HepG2 (cell line): Measurements from ENCODE around the gene ISOC2. TPM values are rescaled to one million over a fixed set of nuclear protein-coding genes. Genes with fewer than 3 reads are reported as not detected.
A peak's percentile ranks its signal among the peaks of the same experiment; 100 is the strongest.

Source experiments
- FOXA3 ChIP-seq: IDR thresholded peaks from 2 replicates; pipeline ENCODE4 v1.6.1; 2016; ENCODE audit warnings: missing genetic modification reagents, missing compliant biosample characterization
- HMGA1 ChIP-seq: sonication (generic); formaldehyde crosslinking; conservative IDR thresholded peaks from 2 replicates; pipeline ENCODE4 v1.4.0; 2020; ENCODE audit warnings: missing genetic modification reagents
- JUN ChIP-seq: sonication (generic); formaldehyde crosslinking; IDR thresholded peaks from 2 replicates; pipeline ENCODE4 v1.4.0; 2020; ENCODE audit warnings: mild to moderate bottlenecking, missing genetic modification reagents
- KLF15 ChIP-seq: sonication (generic); formaldehyde crosslinking; IDR thresholded peaks from 2 replicates; pipeline ENCODE4 v1.8.1; 2023; ENCODE audit warnings: borderline replicate concordance, mild to moderate bottlenecking, inconsistent platforms, missing genetic modification reagents, mixed read lengths
- MATR3 ChIP-seq: sonication (generic); formaldehyde crosslinking; IDR thresholded peaks from 2 replicates; pipeline ENCODE4 v1.4.0; 2020; ENCODE audit warnings: missing genetic modification reagents
- MLLT10 ChIP-seq: sonication (generic); formaldehyde crosslinking; IDR thresholded peaks from 2 replicates; pipeline ENCODE4 v1.4.0; 2020; ENCODE audit warnings: missing genetic modification reagents
- SSRP1 ChIP-seq: IDR thresholded peaks from 2 replicates; pipeline ENCODE4 v1.6.1; 2016; ENCODE audit warnings: control low read depth
- TARDBP ChIP-seq: sonication (generic); formaldehyde crosslinking; IDR thresholded peaks from 2 replicates; pipeline ENCODE4 v1.8.0; 2022; ENCODE audit warnings: mild to moderate bottlenecking, missing genetic modification reagents
- ZKSCAN5 ChIP-seq: sonication (generic); formaldehyde crosslinking; IDR thresholded peaks from 2 replicates; pipeline ENCODE4 v1.5.1; 2020; ENCODE audit warnings: mild to moderate bottlenecking, missing genetic modification reagents
- ZNF446 ChIP-seq: sonication (generic); formaldehyde crosslinking; IDR thresholded peaks from 2 replicates; pipeline ENCODE4 v1.5.0; 2020; ENCODE audit warnings: mild to moderate bottlenecking, missing genetic modification reagents
- ZNF557 ChIP-seq: sonication (generic); formaldehyde crosslinking; IDR thresholded peaks from 2 replicates; pipeline ENCODE4 v1.4.0; 2020; ENCODE audit warnings: missing genetic modification reagents
- ZNF615 ChIP-seq: sonication (generic); formaldehyde crosslinking; IDR thresholded peaks from 2 replicates; pipeline ENCODE4 v1.5.0; 2020; ENCODE audit warnings: mild to moderate bottlenecking, missing genetic modification reagents, borderline replicate concordance
- ZNF775 ChIP-seq: sonication (generic); formaldehyde crosslinking; IDR thresholded peaks from 2 replicates; pipeline ENCODE4 v1.4.0; 2020; ENCODE audit warnings: missing genetic modification reagents, mild to moderate bottlenecking, moderate library complexity, borderline replicate concordance
- ZSCAN29 ChIP-seq: sonication (generic); formaldehyde crosslinking; conservative IDR thresholded peaks from 2 replicates; pipeline ENCODE4 v1.4.0; 2020; ENCODE audit warnings: mild to moderate bottlenecking, missing genetic modification reagents
- polyA plus RNA-seq, 8 experiments: library from polyadenylated mRNA; depleted of rRNA in 3 of 8; stranded (reverse) in 7 of 8; unstranded in 1 of 8; fragments of >200 nt; fragmentation: Illumina TruSeq in 4 of 8; extraction: Trizol in 4 of 8; gene quantifications; 2 replicates each; pipeline versions ENCODE4 v1.2.1 to v1.2.3, GENCODE V29; 2011 to 2016; ENCODE audit warnings: low read depth in 4 of 8, missing spikeins in 1 of 8, mixed read lengths in 1 of 8; ENCODE audit not compliant: insufficient read depth in 1 of 8
- total RNA-seq, 5 experiments: library from RNA; depleted of rRNA; stranded (reverse); fragments of >200 nt; fragmentation: Illumina TruSeq; extraction: Trizol; gene quantifications; 2 replicates each; pipeline ENCODE4 v1.2.3, GENCODE V29; 2016; ENCODE audit warnings: low read depth in 1 of 5
- TF ChIP-seq, protein P1 (sequence below): sonication (generic); formaldehyde crosslinking; IDR thresholded peaks from 2 replicates; pipeline ENCODE4 v1.4.0; 2020; ENCODE audit warnings: mild to moderate bottlenecking, missing genetic modification reagents
- TF ChIP-seq, protein P2 (sequence below): sonication (generic); formaldehyde crosslinking; IDR thresholded peaks from 2 replicates; pipeline ENCODE4 v1.4.0; 2020; ENCODE audit warnings: mild to moderate bottlenecking, missing genetic modification reagents
- TF ChIP-seq, protein P3 (sequence below): sonication (generic); formaldehyde crosslinking; IDR thresholded peaks from 2 replicates; pipeline ENCODE4 v1.4.0; 2020; ENCODE audit warnings: missing genetic modification reagents
- TF ChIP-seq, protein P4 (sequence below): sonication (generic); formaldehyde crosslinking; IDR thresholded peaks from 2 replicates; pipeline ENCODE4 v1.4.0; 2020; ENCODE audit warnings: mild to moderate bottlenecking, missing genetic modification reagents

Gene ISOC2
- total and polyA plus RNA-seq, 2 of the 13 experiments (the other 11 are each of a cell fraction or from before 2014, with no cell fraction given): 76.8 to 105 TPM

DNA sequence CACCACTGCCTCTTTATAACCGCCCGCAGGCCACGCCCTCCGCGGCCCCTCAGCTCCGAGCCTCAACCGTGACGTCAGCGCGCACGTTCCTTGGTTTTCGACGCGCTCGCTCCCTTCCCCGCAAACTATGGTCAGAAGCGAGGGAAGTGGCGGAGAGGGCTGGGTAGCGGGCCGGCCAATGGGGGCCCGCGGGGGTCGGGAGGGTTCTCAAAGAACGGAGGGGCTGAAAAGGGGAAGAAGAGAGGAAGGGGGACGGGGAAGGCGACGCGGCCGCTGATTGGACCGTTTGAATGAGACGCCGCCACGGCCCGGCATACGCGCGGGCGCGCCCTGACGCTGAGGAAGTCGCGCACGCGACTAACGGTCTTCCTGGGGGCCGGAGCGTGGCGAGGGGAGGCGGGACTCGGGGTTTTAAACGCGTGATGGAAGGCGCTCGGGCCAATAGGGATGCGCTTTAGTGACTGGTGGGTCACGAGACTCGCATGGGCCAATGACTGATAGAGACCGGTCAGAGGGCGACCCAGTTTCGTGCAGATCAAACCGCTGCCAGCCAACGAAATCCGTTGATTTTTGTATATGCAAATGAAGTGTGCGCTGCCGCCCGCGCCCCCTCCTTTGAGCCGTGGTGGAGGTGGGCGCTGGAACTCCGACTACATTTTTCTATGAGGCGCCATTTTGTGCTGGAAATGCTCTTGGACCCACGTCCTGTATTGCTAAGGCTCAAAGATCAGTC lies 53.5 kb downstream of the ISOC2 start (continued):
- 0 out of 2 replicates have a peak, but pooled peaks have one; percentile 52 for TF ChIP-seq JUN (CRISPR knock-in tag)
- no peak for TF ChIP-seq SSRP1 (CRISPR knock-in tag)
- 0 out of 2 replicates have a peak, but pooled peaks have one; percentile 31 for TF ChIP-seq ZNF775 (CRISPR knock-in tag)
- TF ChIP-seq TARDBP (CRISPR knock-in tag): no peak
- TF ChIP-seq HMGA1: no peak
- TF ChIP-seq ZNF615 (CRISPR knock-in tag): no peak
- TF ChIP-seq ZNF446 (CRISPR knock-in tag): no peak
- TF ChIP-seq, protein P1, sequence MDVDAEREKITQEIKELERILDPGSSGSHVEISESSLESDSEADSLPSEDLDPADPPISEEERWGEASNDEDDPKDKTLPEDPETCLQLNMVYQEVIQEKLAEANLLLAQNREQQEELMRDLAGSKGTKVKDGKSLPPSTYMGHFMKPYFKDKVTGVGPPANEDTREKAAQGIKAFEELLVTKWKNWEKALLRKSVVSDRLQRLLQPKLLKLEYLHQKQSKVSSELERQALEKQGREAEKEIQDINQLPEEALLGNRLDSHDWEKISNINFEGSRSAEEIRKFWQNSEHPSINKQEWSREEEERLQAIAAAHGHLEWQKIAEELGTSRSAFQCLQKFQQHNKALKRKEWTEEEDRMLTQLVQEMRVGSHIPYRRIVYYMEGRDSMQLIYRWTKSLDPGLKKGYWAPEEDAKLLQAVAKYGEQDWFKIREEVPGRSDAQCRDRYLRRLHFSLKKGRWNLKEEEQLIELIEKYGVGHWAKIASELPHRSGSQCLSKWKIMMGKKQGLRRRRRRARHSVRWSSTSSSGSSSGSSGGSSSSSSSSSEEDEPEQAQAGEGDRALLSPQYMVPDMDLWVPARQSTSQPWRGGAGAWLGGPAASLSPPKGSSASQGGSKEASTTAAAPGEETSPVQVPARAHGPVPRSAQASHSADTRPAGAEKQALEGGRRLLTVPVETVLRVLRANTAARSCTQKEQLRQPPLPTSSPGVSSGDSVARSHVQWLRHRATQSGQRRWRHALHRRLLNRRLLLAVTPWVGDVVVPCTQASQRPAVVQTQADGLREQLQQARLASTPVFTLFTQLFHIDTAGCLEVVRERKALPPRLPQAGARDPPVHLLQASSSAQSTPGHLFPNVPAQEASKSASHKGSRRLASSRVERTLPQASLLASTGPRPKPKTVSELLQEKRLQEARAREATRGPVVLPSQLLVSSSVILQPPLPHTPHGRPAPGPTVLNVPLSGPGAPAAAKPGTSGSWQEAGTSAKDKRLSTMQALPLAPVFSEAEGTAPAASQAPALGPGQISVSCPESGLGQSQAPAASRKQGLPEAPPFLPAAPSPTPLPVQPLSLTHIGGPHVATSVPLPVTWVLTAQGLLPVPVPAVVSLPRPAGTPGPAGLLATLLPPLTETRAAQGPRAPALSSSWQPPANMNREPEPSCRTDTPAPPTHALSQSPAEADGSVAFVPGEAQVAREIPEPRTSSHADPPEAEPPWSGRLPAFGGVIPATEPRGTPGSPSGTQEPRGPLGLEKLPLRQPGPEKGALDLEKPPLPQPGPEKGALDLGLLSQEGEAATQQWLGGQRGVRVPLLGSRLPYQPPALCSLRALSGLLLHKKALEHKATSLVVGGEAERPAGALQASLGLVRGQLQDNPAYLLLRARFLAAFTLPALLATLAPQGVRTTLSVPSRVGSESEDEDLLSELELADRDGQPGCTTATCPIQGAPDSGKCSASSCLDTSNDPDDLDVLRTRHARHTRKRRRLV: peak; percentile 28; the same call in 1 of the 2 replicates
- TF ChIP-seq, protein P2, sequence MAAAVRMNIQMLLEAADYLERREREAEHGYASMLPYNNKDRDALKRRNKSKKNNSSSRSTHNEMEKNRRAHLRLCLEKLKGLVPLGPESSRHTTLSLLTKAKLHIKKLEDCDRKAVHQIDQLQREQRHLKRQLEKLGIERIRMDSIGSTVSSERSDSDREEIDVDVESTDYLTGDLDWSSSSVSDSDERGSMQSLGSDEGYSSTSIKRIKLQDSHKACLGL: peak; percentile 86
- TF ChIP-seq KLF15: no peak; the same call in 1 of the 2 replicates
- TF ChIP-seq MATR3 (CRISPR knock-in tag): no peak
- TF ChIP-seq, protein P3, sequence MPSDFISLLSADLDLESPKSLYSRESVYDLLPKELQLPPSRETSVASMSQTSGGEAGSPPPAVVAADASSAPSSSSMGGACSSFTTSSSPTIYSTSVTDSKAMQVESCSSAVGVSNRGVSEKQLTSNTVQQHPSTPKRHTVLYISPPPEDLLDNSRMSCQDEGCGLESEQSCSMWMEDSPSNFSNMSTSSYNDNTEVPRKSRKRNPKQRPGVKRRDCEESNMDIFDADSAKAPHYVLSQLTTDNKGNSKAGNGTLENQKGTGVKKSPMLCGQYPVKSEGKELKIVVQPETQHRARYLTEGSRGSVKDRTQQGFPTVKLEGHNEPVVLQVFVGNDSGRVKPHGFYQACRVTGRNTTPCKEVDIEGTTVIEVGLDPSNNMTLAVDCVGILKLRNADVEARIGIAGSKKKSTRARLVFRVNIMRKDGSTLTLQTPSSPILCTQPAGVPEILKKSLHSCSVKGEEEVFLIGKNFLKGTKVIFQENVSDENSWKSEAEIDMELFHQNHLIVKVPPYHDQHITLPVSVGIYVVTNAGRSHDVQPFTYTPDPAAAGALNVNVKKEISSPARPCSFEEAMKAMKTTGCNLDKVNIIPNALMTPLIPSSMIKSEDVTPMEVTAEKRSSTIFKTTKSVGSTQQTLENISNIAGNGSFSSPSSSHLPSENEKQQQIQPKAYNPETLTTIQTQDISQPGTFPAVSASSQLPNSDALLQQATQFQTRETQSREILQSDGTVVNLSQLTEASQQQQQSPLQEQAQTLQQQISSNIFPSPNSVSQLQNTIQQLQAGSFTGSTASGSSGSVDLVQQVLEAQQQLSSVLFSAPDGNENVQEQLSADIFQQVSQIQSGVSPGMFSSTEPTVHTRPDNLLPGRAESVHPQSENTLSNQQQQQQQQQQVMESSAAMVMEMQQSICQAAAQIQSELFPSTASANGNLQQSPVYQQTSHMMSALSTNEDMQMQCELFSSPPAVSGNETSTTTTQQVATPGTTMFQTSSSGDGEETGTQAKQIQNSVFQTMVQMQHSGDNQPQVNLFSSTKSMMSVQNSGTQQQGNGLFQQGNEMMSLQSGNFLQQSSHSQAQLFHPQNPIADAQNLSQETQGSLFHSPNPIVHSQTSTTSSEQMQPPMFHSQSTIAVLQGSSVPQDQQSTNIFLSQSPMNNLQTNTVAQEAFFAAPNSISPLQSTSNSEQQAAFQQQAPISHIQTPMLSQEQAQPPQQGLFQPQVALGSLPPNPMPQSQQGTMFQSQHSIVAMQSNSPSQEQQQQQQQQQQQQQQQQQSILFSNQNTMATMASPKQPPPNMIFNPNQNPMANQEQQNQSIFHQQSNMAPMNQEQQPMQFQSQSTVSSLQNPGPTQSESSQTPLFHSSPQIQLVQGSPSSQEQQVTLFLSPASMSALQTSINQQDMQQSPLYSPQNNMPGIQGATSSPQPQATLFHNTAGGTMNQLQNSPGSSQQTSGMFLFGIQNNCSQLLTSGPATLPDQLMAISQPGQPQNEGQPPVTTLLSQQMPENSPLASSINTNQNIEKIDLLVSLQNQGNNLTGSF (CRISPR knock-in tag): no peak
- TF ChIP-seq ZNF557 (CRISPR knock-in tag): no peak
- TF ChIP-seq, protein P4, sequence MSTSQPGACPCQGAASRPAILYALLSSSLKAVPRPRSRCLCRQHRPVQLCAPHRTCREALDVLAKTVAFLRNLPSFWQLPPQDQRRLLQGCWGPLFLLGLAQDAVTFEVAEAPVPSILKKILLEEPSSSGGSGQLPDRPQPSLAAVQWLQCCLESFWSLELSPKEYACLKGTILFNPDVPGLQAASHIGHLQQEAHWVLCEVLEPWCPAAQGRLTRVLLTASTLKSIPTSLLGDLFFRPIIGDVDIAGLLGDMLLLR (CRISPR knock-in tag): peak; percentile 82; the same call in 1 of the 2 replicates
- no peak for TF ChIP-seq ZKSCAN5 (CRISPR knock-in tag)
- no peak for TF ChIP-seq FOXA3 (CRISPR knock-in tag)
- no peak for TF ChIP-seq MLLT10
- TF ChIP-seq ZSCAN29: peak; percentile 35; the same call in 1 of the 2 replicates
